ENCODE measurements around the gene KLK5.

Gene KLK5

DNA sequence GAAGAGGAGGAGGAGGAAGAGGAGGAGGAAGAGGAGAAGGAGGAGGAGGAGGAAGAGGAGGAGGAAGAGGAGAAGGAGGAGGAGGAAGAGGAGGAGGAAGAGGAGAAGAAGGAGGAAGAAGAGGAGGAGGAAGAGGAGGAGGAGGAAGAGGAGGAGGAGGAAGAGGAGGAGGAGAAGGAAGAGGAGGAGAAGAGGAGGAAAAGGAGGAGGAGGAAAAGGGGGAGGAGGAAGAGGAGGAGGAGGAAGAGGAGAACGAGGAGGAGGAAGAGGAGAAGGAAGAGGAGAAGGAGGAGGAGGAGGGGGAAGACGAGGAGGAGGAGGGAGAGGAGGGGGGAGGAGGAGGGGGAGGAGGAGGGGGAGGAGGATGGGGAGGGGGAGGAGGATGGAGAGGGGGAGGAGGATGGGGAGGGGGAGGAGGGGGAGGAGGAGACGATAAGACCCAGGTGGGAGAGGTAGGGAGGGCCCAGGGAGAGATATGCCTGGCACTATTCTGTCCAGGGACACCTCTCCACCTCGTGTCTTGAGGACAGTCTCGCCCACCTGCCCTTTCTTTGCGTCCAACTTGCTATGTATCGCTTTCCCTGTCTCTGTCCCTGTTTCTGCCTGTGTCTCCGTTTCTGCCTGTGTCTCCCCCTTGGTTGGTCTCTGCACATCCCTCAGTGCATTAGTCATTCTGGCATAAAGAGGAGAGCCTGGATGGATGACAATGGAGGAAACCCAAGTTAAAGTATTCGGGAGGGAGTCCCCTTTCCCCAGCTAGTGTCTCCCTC lies 7.1 kb upstream of the KLK5 start:
- TF ChIP-seq CTCF (conservative IDR thresholded peaks at IDR 0.05; ENCODE audit: low read length): no peak
- H3K4me3 ChIP-seq (ENCODE audit: low read length): no peak overlapping the region
- no peak for DNase-seq (ENCODE audit: low read depth)

GRCh38 chr19:50957587-50957986 lies 4.7 kb upstream of the KLK5 start:
- no peak overlapping the region for H3K4me3 ChIP-seq (ENCODE audit: low read length)
- no peak for TF ChIP-seq CTCF (conservative IDR thresholded peaks at IDR 0.05; ENCODE audit: low read length)
- DNase-seq (ENCODE audit: low read depth): no peak

GRCh38 chr19:50949861-50950260 lies 3.0 kb downstream of the KLK5 start:
- no peak for DNase-seq (ENCODE audit: low read depth)
- H3K4me3 ChIP-seq (ENCODE audit: low read length): no peak overlapping the region
- TF ChIP-seq CTCF (conservative IDR thresholded peaks at IDR 0.05; ENCODE audit: low read length): no peak

GRCh38 chr19:50947123-50947522 lies 5.7 kb downstream of the KLK5 start:
- DNase-seq (ENCODE audit: low read depth): no peak
- TF ChIP-seq CTCF (conservative IDR thresholded peaks at IDR 0.05; ENCODE audit: low read length): no peak
- no peak overlapping the region for H3K4me3 ChIP-seq (ENCODE audit: low read length)

GRCh38 chr19:50944795-50945194 lies 8.0 kb downstream of the KLK5 start:
- TF ChIP-seq CTCF (conservative IDR thresholded peaks at IDR 0.05; ENCODE audit: low read length): no peak
- DNase-seq (ENCODE audit: low read depth): no peak
- H3K4me3 ChIP-seq (ENCODE audit: low read length): no peak overlapping the region

GRCh38 chr19:50943074-50943828 lies 9.6 kb downstream of the KLK5 start:
- TF ChIP-seq CTCF (conservative IDR thresholded peaks at IDR 0.05; ENCODE audit: low read length): no peak
- no peak for DNase-seq (ENCODE audit: low read depth)
- H3K4me3 ChIP-seq (ENCODE audit: low read length): no peak overlapping the region

GRCh38 chr19:50939596-50939995 lies 13.2 kb downstream of the KLK5 start:
- no peak for DNase-seq (ENCODE audit: low read depth)
- TF ChIP-seq CTCF (conservative IDR thresholded peaks at IDR 0.05; ENCODE audit: low read length): no peak
- H3K4me3 ChIP-seq (ENCODE audit: low read length): no peak overlapping the region

Measured in AG10803 (cell line).